Stimulated activated CD8-positive, alpha-beta memory T cell treated with anti-CD3 and anti-CD28 coated beads, Interleukin-7, amount 100 ng/mL, for 24 hours (primary cell): Measurements from ENCODE around the gene RANGRF.
"Not testable (repeated sequence)": the region's sequence is repeated elsewhere in the genome, so short reads cannot be mapped to it uniquely, and the experiment has no call there.

Source experiments
- DNase-seq: peaks from one replicate; pipeline ENCODE4 v3.0.0-alpha.2; 2020; ENCODE audit warnings: low read depth

Gene RANGRF, protein sequence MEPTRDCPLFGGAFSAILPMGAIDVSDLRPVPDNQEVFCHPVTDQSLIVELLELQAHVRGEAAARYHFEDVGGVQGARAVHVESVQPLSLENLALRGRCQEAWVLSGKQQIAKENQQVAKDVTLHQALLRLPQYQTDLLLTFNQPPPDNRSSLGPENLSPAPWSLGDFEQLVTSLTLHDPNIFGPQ

DNA sequence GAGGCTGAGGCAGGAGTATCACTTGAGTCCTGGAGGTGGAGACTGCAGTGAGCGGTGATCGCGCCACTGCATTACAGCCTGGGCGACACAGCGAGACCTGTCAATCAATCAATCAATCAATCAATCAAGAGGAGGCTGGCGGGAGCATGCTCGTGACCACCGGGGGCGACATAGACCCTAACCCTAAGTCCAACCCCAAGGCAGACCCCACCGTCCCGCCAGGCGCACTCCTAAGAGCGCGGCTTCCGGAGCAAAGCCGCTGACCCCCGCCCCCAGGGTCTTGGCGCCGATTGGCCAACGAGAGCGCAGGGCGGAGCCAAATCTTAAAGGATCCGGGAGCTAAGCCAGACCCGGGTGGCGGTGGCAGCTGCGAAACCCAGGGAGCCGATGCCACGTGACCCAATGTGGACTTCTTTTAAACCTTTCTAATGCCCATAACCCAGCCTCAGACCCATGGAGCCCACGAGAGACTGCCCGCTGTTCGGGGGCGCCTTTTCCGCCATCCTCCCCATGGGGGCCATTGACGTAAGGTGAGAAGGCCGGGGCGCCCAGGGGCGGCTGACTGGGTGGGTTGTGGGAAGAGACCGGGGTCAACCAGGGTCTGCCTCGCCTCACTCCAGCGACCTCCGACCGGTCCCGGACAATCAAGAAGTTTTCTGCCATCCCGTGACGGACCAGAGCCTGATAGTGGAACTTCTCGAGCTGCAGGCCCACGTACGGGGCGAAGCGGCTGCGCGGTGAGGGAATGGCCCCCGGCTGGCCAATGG, at the start of gene RANGRF:
Gene RANGRF, plus strand, starts transcription at position 335 of the 767 bp plus-strand sequence. Its CDS starts 119 bp downstream, at position 454.
- DNase-seq: peak; percentile 72

DNA sequence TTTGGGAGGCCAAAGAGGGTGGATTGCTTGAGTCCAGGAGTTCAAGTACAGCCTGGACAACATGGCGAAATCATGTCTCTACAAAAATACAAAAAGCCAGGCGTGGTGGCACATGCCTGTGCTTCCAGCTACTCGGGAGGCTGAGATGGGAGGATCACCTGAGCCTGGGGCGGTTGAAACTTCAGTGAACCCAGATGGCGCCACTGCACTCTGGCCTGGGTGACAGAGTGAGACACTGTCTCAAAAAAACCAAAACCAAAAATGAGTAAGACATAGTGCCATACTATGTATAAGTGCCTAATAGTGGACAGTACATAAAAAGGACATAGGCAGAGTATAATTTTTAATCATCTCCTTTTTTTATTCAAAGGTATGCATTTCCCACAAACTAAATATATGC, 44.6 kb upstream of the RANGRF start:
- DNase-seq: no peak

DNA sequence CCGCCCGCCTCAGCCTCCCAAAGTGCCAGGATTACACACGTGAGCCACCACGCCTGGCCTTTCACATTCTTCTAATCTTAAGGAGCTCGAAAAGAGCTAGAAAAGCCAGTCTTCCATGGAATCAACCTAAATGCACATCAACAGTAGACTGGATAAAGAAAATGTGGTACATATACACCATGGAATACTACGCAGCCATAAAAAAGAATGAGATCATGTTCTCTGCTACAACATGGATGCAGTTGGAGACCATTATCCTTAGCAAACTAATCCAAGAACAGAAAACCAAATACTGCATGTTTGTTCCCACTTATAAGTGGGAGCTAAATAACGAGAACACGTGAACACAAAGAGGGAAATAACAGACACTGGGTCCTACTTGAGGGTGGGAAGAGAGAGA, 43.7 kb upstream of the RANGRF start:
- DNase-seq: no peak

DNA sequence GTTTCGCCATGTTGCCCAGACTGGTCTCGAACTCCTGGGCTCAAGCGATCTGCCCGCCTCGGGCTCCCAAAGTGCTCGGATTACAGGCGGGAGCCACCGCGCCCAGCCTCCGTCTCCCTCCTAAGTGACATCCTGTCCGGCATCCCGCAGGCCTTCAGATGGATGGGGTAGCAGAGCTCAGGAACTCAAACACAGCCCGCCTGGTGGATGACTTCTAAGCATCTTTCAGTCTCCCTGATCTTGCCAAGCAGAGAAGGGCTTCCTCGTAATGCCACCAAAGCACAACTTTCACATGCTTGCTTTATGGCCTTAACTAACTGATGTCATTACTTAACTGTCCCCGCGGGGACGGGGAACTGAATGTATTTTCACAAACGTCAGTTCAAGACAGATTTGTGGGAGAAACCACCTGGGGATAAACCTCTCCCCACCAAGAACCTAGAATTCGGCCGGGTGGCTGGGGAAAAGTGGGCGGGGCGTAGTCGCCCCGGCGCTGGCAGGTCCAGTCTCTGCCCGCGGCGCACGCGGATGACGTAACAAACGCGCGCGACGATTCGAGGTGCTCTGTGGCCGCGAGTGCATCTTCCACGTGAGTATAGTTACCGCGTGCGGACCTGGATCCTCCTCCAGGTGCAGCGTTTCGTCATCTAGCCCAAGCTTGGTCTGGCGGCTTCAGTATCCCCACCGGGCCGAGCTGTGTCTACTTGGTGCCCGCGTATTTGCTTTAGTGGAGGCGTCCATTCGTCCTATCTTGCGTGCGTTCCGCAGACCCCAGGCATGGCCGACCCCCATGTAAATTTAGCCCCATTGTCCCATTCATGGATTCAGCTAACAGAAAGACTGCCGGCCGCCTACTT, 39.5 kb upstream of the RANGRF start, which contains the start of gene PFAS:
Gene PFAS, plus strand, starts transcription at position 539 of the 857 bp plus-strand sequence. CDS start 4,649 bp downstream, outside the sequence.
- DNase-seq: peak; percentile 96

DNA sequence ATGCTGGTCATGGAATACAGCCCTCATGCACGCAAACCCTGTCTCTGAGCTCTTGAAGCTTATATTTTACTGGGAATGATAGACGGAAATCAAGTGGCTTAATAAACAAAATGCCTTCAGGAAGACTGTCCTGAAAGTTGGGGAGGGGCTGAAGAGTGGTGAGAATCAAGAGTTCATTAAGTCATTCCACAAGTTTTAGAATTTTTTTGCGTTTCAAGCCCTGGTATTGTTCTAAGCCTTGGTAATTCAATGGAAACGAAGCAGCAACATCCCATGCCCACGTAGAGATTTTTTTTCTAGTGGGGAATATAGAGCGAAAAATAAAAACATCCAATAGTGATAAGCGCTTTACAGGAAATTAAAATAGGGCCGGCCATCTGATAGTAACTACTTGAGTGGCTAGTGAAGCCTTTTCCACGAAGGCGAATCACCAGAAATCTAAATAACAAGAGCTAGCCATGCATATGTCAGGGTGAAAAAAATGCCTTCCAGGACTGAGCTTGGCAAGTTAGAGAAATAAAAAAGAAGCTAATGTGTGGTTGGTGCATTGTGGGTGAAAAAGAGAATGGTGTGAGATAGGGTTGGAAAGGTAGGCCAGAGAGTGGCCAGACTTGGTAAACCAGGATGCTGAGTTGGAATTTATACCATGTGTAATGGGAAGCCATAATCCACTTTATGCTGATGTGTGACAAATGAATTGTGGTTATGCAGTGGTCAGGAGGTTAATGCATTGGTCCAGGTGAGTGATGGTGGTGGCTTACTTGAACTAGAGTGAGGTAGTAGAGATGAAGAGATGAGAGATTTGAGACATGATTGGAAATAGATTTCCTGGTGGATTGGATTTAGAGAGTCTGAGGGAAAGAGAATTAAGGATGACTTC, 38.6 kb upstream of the RANGRF start:
- no peak for DNase-seq

DNA sequence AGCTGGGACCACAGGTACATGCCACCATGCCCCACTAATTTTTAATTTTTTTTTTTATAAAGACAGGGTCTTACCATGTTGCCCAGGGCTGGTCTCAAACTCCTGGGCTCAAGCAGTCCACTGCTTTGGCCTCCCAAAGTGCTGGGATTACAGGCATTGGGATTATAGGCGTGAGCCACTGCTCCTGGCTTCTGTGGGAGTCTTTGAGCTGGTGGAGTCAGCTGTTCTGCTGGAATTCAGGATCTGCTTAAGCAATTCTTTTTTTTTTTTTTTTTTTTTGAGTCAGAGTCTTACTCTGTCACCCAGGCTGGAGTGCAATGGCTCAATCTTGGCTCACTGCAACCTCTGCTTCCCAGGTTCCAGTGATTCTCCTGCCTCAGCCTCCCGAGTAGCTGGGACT, 37.1 kb upstream of the RANGRF start:
- not testable (repeated sequence) for DNase-seq

DNA sequence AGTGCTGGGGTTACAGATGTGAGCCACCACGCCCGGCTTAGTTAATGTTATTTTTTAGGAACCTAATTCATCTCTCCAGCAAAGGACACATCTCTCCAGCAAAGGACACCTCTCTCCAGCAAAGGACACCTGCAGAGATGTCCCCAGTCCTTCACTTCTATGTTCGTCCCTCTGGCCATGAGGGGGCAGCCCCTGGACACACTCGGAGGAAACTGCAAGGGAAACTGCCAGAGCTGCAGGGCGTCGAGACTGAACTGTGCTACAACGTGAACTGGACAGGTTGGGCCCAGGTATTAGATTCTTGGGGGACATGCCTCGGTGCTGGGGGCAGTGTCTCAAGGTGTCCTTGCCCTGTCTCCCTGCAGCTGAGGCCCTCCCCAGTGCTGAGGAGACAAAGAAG, 34.7 kb upstream of the RANGRF start:
- no peak for DNase-seq

DNA sequence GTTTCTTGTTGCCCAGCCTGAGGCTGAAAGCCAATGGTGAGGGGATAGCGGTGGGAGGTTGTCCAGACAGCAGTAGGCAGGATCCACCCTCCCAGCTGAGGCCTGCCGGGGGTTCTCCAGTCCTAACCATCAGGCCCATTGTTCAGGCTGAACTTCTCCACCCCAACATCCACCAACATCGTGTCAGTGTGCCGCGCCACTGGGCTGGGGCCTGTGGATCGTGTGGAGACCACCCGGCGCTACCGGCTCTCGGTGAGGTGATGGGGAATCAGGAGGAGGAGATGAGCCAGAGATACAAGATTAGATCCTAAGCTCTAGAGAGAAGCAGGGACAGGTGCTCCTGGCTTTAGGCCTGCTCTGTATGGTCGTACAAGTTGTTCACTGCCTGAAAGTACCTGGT, 33.6 kb upstream of the RANGRF start:
- DNase-seq: no peak

DNA sequence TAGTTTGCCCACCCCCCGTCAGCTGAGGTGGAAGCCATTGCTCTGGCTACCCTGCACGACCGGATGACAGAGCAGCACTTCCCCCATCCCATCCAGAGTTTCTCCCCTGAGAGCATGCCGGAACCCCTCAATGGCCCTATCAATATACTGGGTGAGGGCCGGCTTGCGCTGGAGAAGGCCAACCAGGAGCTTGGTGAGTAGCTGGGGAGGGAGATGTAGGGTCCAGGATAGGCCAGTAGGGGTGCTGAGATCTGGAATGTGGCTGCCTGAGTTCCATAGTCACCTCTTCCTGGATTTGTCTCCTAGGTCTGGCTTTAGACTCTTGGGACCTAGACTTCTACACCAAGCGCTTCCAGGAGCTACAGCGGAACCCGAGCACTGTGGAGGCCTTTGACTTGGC, 33.0 kb upstream of the RANGRF start:
- no peak for DNase-seq

DNA sequence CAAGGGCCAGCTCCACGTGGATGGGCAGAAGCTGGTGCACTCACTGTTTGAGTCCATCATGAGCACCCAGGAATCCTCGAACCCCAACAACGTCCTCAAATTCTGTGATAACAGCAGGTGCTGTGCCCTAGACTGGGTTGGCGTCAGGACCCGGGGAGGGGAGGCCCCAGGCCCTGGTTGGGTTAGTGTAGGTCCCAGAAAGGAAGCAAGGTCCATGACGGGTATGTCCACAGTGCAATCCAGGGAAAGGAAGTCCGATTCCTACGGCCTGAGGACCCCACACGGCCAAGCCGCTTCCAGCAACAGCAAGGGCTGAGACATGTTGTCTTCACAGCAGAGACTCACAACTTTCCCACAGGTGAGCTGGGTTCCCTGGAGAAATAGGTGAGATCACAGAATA, 32.2 kb upstream of the RANGRF start:
- DNase-seq: no peak

DNA sequence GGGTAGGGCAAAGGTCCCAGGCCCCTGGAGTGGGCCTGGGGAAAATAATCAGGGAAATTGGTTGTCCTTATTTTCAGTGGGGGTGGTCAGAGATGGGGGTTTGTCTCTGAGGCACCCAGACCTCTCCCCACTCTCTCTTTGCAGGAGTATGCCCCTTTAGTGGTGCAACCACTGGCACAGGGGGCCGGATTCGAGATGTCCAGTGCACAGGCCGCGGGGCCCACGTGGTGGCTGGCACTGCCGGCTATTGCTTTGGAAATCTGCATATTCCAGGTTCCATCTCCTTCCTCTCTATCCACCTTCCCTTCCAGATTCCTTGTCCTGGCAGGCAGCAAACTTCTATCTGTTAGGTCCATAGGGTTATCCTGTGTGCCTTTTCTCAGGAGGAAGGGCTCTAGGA, 31.8 kb upstream of the RANGRF start:
- no peak for DNase-seq

DNA sequence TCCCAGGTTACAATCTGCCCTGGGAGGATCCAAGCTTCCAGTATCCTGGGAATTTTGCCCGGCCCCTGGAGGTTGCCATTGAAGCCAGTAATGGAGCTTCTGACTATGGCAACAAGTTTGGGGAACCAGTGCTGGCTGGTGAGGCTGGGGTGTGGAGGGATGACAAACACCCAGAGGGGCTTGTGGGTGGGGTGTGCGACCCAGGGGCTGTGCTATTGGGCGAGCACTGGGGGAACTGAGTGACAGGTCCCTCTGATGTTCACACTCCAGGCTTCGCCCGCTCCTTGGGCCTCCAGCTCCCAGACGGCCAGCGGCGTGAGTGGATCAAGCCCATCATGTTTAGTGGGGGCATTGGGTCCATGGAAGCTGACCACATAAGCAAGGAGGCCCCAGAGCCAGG, 30.7 kb upstream of the RANGRF start:
- DNase-seq: no peak

DNA sequence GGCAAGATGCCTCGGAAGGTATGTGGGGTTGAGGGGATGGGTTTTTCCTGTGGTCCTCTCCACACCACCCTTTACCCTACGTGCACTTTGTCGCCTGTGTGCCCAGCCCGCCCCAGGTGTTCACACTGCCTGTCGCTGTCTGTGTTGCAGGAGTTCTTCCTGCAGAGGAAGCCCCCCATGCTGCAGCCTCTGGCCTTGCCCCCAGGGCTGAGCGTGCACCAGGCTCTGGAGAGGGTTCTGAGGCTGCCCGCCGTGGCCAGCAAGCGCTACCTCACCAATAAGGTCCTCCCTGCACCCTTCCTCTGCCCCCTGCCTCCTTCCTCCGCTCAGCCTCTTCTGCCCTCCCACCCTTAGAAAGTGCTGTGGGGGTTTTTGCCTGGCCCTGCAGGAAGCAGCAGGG, 24.1 kb upstream of the RANGRF start:
- DNase-seq: no peak

DNA sequence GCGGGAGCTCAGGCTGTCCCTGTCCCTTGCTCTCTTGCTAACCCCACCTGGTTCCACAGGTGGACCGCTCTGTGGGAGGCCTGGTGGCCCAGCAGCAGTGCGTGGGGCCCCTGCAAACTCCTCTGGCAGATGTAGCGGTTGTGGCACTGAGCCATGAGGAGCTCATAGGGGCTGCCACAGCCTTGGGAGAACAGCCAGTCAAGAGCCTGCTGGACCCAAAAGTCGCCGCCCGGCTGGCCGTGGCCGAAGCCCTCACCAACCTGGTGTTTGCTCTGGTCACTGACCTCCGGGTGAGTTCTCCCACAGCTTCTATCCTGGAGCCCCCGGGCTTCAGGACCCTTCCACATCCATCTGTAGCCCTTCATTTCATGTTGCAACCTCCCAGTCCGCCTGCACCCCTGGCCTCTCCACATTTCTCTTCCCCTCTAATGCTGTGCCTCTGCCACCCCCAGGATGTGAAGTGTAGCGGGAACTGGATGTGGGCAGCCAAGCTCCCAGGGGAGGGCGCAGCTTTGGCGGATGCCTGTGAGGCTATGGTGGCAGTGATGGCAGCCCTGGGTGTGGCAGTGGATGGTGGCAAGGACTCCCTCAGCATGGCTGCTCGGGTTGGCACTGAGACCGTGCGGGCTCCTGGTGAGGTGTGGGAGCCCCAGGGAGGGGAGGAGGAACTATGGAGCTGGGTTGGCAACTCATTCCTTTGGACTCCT, 23.5 kb upstream of the RANGRF start:
- DNase-seq: no peak

DNA sequence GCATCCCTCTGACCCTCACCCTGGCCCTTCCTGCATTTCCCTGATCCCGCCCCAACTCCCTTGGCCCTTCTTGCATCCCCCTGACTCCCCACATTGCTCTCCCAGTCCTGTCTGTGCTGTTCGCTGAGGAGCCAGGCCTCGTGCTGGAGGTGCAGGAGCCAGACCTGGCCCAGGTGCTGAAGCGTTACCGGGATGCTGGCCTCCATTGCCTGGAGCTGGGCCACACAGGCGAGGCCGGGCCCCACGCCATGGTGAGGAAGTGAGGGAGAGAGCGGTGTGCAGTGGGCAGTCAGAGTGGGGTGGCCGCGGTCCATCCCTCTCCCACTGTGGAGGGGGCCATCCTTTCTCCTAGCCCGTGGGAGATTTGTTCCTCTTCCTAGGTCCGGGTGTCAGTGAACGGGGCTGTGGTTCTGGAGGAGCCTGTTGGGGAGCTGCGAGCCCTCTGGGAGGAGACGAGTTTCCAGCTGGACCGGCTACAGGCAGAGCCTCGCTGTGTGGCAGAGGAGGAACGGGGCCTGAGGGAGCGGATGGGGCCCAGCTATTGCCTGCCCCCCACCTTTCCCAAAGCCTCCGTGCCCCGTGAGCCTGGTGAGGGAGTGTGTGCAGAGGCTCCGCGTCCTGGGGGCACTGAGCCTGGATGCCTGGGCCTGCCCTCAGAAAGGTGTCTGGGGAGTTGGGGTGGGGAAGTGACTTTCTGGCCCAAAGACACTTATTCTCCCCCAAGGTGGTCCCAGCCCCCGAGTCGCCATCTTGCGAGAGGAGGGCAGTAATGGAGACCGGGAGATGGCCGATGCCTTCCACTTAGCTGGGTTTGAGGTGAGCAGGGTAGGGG, 21.6 kb upstream of the RANGRF start:
- no peak for DNase-seq

DNA sequence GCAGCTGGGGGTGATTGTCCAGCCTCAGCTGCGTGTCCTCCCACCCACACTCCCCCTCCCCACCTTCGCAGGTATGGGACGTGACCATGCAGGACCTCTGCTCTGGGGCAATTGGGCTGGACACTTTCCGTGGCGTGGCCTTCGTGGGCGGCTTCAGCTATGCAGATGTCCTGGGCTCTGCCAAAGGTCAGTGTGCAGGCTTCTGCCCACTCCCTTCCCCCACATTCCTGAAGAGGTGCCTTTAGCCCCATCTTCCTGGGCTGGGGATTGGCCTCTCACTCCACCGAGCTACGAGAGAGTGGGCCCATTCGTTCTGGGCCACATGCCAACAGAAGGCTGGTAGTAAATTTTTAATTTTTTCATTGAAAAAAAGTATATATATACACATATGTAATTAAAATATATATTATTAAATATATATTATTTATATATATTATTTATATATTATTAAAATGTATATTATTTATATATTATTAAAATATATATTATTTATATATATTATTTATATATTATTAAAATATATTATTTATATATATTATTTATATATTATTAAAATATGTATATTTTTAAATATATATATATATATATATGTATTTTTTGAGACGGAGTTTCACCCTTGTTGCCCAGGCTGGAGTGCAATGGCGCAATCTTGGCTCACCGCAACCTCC, 20.9 kb upstream of the RANGRF start:
- DNase-seq: no peak

DNA sequence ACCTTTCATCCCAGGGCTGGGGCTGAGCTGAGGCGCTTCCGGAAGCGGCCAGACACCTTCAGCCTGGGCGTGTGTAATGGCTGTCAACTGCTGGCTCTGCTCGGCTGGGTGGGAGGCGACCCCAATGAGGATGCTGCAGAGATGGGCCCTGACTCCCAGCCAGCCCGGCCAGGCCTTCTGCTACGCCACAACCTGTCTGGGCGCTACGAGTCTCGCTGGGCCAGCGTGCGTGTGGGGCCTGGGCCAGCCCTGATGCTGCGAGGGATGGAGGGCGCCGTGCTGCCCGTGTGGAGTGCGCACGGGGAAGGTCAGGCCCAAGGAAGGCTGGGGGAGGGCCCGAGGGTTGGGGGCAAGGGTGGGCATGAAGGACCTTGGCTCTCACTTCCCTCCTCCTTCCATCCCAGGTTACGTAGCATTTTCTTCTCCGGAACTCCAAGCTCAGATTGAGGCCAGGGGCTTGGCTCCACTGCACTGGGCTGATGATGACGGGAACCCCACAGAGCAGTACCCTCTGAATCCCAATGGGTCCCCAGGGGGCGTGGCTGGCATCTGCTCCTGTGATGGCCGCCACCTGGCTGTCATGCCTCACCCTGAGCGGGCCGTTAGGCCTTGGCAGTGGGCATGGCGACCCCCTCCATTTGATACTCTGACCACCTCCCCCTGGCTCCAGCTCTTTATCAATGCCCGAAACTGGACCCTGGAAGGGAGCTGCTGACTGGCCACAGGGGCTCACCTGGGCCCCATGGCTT, 19.7 kb upstream of the RANGRF start:
- no peak for DNase-seq

DNA sequence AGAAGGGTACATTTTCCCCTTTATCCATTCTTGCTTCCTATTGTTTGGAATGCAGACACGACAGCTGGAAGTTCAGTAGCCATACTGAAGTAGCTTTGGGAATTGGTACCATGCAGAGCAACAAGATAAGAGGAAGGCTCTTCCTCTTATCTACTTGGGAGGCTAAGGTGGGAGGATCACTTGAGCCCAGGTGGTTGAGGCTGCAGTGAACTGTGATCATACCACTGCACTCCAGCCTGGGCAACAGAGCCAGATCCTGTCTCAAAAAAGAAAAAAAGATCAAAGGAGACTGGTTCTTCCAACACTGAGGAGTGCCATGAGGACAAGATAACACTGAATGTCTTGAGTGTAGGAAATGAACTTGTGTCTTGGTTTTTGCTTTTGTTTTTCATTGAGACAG, 16.0 kb upstream of the RANGRF start:
- no peak for DNase-seq

DNA sequence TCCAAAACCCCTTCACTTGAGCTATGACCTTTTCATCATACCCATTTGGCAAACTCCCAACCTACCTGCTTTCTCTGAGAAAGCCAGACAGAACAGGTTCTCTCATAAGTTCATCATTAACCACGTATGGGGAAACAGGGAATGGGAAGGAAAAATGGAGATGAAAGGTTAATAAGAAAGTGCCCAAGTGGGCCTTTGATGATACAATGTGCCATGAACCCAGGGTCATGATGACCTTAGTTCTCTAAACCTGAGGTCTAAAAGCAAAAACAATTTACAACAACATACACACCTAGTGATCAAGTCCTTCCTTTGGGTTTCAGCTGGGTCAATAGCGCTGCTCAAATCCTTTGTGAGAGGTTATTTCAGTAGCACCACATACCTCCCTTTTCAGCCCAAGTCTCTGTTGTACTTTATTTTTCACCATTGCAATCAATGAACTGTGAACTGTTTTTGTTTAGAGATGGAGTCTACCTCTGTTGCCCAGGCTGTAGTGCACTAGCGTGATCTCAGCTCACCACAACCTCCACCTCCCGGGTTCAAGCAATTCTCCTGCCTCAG, 14.5 kb upstream of the RANGRF start:
- no peak for DNase-seq
